Measurements from ENCODE around the gene HECTD2.
"Not testable (repeated sequence)": the region's sequence is repeated elsewhere in the genome, so short reads cannot be mapped to it uniquely, and the experiment has no call there.

The HECTD2 gene

GRCh38 chr10:91412354-91413087 is 2.4 kb downstream of the HECTD2 start:
- in situ Hi-C loops (cut with HindIII; ENCODE audit: low sequenced_read_pairs) = no loop called here

GRCh38 chr10:91415816-91416215 is 5.7 kb downstream of the HECTD2 start:
- in situ Hi-C loops (cut with HindIII; ENCODE audit: low sequenced_read_pairs) = no loop called here

GRCh38 chr10:91416339-91416855 is 6.3 kb downstream of the HECTD2 start:
- in situ Hi-C loops (cut with HindIII; ENCODE audit: low sequenced_read_pairs) = no loop called here

- in situ Hi-C loops (cut with HindIII; ENCODE audit: low sequenced_read_pairs) = no loop called here
Observed at GRCh38 chr10:91418416-91418815, 8.3 kb downstream of the HECTD2 start.

- in situ Hi-C loops (cut with HindIII; ENCODE audit: low sequenced_read_pairs) = no loop called here
Observed at GRCh38 chr10:91420868-91421267, 10.7 kb downstream of the HECTD2 start.

- in situ Hi-C loops (cut with HindIII; ENCODE audit: low sequenced_read_pairs) = no loop called here
Observed at GRCh38 chr10:91422915-91423314, 12.8 kb downstream of the HECTD2 start.

- in situ Hi-C loops (cut with HindIII; ENCODE audit: low sequenced_read_pairs) = no loop called here
Observed at GRCh38 chr10:91424016-91424415, 13.9 kb downstream of the HECTD2 start.

- in situ Hi-C loops (cut with HindIII; ENCODE audit: low sequenced_read_pairs) = no loop called here
Observed at GRCh38 chr10:91432175-91432574, 22.0 kb downstream of the HECTD2 start.

GRCh38 chr10:91433620-91434019 is 23.5 kb downstream of the HECTD2 start:
- in situ Hi-C loops (cut with HindIII; ENCODE audit: low sequenced_read_pairs) = no loop called here

- in situ Hi-C loops (cut with HindIII; ENCODE audit: low sequenced_read_pairs) = no loop called here
Observed at GRCh38 chr10:91434041-91434440, 23.9 kb downstream of the HECTD2 start.

- in situ Hi-C loops (cut with HindIII; ENCODE audit: low sequenced_read_pairs) = no loop called here
Observed at GRCh38 chr10:91435241-91435640, 25.1 kb downstream of the HECTD2 start.

- in situ Hi-C loops (cut with HindIII; ENCODE audit: low sequenced_read_pairs) = not testable (repeated sequence)
Observed at GRCh38 chr10:91438228-91438627, 28.1 kb downstream of the HECTD2 start.

- in situ Hi-C loops (cut with HindIII; ENCODE audit: low sequenced_read_pairs) = no loop called here
Observed at GRCh38 chr10:91444211-91445182, 34.4 kb downstream of the HECTD2 start.

- in situ Hi-C loops (cut with HindIII; ENCODE audit: low sequenced_read_pairs) = no loop called here
Observed at GRCh38 chr10:91452063-91452462, 41.9 kb downstream of the HECTD2 start.

GRCh38 chr10:91453535-91453934 is 43.4 kb downstream of the HECTD2 start:
- in situ Hi-C loops (cut with HindIII; ENCODE audit: low sequenced_read_pairs) = no loop called here

GRCh38 chr10:91455135-91455534 is 45.0 kb downstream of the HECTD2 start:
- in situ Hi-C loops (cut with HindIII; ENCODE audit: low sequenced_read_pairs) = not testable (repeated sequence)

GRCh38 chr10:91460681-91461080 is 50.5 kb downstream of the HECTD2 start:
- in situ Hi-C loops (cut with HindIII; ENCODE audit: low sequenced_read_pairs) = no loop called here

- in situ Hi-C loops (cut with HindIII; ENCODE audit: low sequenced_read_pairs) = no loop called here
Observed at GRCh38 chr10:91462423-91462822, 52.3 kb downstream of the HECTD2 start.

GRCh38 chr10:91464500-91464899 is 54.4 kb downstream of the HECTD2 start:
- in situ Hi-C loops (cut with HindIII; ENCODE audit: low sequenced_read_pairs) = no loop called here

GRCh38 chr10:91465261-91465660 is 55.1 kb downstream of the HECTD2 start:
- in situ Hi-C loops (cut with HindIII; ENCODE audit: low sequenced_read_pairs) = no loop called here

- in situ Hi-C loops (cut with HindIII; ENCODE audit: low sequenced_read_pairs) = no loop called here
Observed at GRCh38 chr10:91467114-91467513, 57.0 kb downstream of the HECTD2 start.

GRCh38 chr10:91471602-91472001 is 61.5 kb downstream of the HECTD2 start:
- in situ Hi-C loops (cut with HindIII; ENCODE audit: low sequenced_read_pairs) = no loop called here

Data from DLD1 (cell line).